K562 (cell line): Measurements from ENCODE around the gene MRPL54. TPM values are rescaled to one million over a fixed set of nuclear protein-coding genes. Genes with fewer than 3 reads are reported as not detected.

ENCODE experiments used
- ATAC-seq: fragments of 200-7000 bp; cut with Tn5 transposase; 3 replicates; pipeline ENCODE4 v1.9.1; 2020; ENCODE audit warnings: moderate library complexity
- BruUV-seq: library from RNA; stranded (reverse); fragments of 400-500 nt; replicated peaks from 2 replicates; lab custom pipeline; 2021; lab: Mats Ljungman, UMichigan
- CTCF ChIA-PET: fragments of 300-600 bp; formaldehyde crosslinking; extraction: SDS; loops from one replicate; lab custom pipeline; 2021; ENCODE audit warnings: low intra/inter-chr PET ratio; lab: Yijun Ruan, JAX
- POLR2A ChIA-PET: fragments of 300-600, 350-650 bp; sonication (Branson Sonifier 250); formaldehyde crosslinking; extraction: SDS; loops from one replicate; lab custom pipeline; 2021; ENCODE audit warnings: antibody characterized with exemption, inconsistent platforms; lab: Yijun Ruan, JAX
- DNase-seq, 4 experiments: peaks; one replicate each; pipeline versions ENCODE4 v3.0.0 to v3.0.0-alpha.2; 2011 to 2018; ENCODE audit warnings: low spot score in 3 of 4, mixed read lengths in 3 of 4; ENCODE audit errors: extremely low read depth in 1 of 4
- FAIRE-seq: peaks from 2 replicates; lab custom pipeline; 2011; peaks lifted over from hg19 to GRCh38; lab: Jason Lieb, UNC
- H2AFZ ChIP-seq: 2 replicates; pipeline ENCODE4 v1.6.0; 2011; ENCODE audit warnings: low read depth, low read length, control low read depth, inconsistent platforms
- H3K27ac ChIP-seq: fragments of 200-600 bp; 3 replicates; pipeline ENCODE4 v1.8.0; 2011; ENCODE audit warnings: low read depth, mild to moderate bottlenecking, control low read depth, inconsistent platforms, low read length, moderate library complexity, mixed read lengths; ENCODE audit errors: extremely low read depth
- H3K27me3 ChIP-seq, 2 experiments: fragments of 300-600 bp in 1 of 2; 2 replicates in 1 of 2; 3 replicates in 1 of 2; pipeline versions ENCODE4 v1.6.0 to v1.8.0; 2011; ENCODE audit warnings: inconsistent platforms in 2 of 2, low read length in 2 of 2, mild to moderate bottlenecking in 1 of 2, mixed read lengths in 1 of 2, moderate library complexity in 1 of 2; ENCODE audit not compliant: control insufficient read depth in 2 of 2, insufficient read depth in 2 of 2
- H3K36me3 ChIP-seq: fragments of 300-600 bp; 3 replicates; pipeline ENCODE4 v1.8.0; 2011; ENCODE audit warnings: mild to moderate bottlenecking, low read length, inconsistent platforms; ENCODE audit not compliant: control insufficient read depth, insufficient read depth
- H3K4me1 ChIP-seq, 2 experiments: fragments of 200-600 bp in 1 of 2; replicated peaks in 1 of 2; 2 replicates in 1 of 2; 3 replicates in 1 of 2; pipeline versions ENCODE4 v1.5.1 to v1.8.0; 2011; ENCODE audit warnings: inconsistent platforms in 2 of 2, low read length in 2 of 2, mild to moderate bottlenecking in 1 of 2, mixed read lengths in 1 of 2, moderate library complexity in 1 of 2; ENCODE audit not compliant: control insufficient read depth in 2 of 2, insufficient read depth in 2 of 2
- H3K4me2 ChIP-seq: 2 replicates; pipeline ENCODE4 v1.6.1; 2011; ENCODE audit warnings: low read length, control low read depth, inconsistent platforms, mixed read lengths; ENCODE audit not compliant: insufficient read depth
- H3K4me3 ChIP-seq: fragments of 200-600 bp; sonication (generic), shearing (Covaris generic); 2 replicates; pipeline ENCODE4 v1.5.1; 2016; ENCODE audit warnings: control low read depth, inconsistent platforms
- H3K79me2 ChIP-seq: fragments of 200-600 bp; 3 replicates; pipeline ENCODE4 v1.8.0; 2011; ENCODE audit warnings: low read length, inconsistent platforms; ENCODE audit not compliant: control insufficient read depth, insufficient read depth
- H3K9ac ChIP-seq, 2 experiments: 2 replicates each; pipeline versions ENCODE4 v1.6.0 to v1.6.1; 2011; ENCODE audit warnings: low read depth in 2 of 2, low read length in 2 of 2, control low read depth in 1 of 2, inconsistent platforms in 1 of 2, mild to moderate bottlenecking in 1 of 2, mixed read lengths in 1 of 2; ENCODE audit not compliant: insufficient read depth in 1 of 2
- H3K9me1 ChIP-seq: one replicate; pipeline ENCODE4 v1.6.0; 2011; ENCODE audit warnings: inconsistent platforms, mild to moderate bottlenecking, low read length, moderate library complexity; ENCODE audit not compliant: control insufficient read depth, insufficient read depth
- H3K9me3 ChIP-seq: replicated peaks from 2 replicates; pipeline ENCODE4 v1.5.1; 2011; ENCODE audit warnings: low read depth, low read length, inconsistent platforms; ENCODE audit not compliant: control insufficient read depth, insufficient read depth
- H4K20me1 ChIP-seq: replicated peaks from 2 replicates; pipeline ENCODE4 v1.6.1; 2011; ENCODE audit warnings: low read length, inconsistent platforms, mixed read lengths; ENCODE audit not compliant: control insufficient read depth, insufficient read depth
- CC2D1A ChIP-seq: fragments of 450-650 bp; IDR thresholded peaks from 2 replicates; pipeline ENCODE4 v1.6.1; 2017; ENCODE audit warnings: mild to moderate bottlenecking
- CXXC5 ChIP-seq: fragments of 250-450 bp; sonication (Bioruptor Pico); IDR thresholded peaks from 2 replicates; pipeline ENCODE4 v1.8.0; 2022; ENCODE audit warnings: inconsistent platforms, mild to moderate bottlenecking, moderate library complexity
- ETS1 ChIP-seq: conservative IDR thresholded peaks from 2 replicates; pipeline ENCODE4 v1.6.1; 2011; ENCODE audit warnings: low read depth, mild to moderate bottlenecking, low read length; ENCODE audit not compliant: control insufficient read depth
- FOXO4 ChIP-seq: fragments of 450-650 bp; formaldehyde crosslinking; IDR thresholded peaks from 2 replicates; pipeline ENCODE4 v1.4.0; 2020; ENCODE audit warnings: mild to moderate bottlenecking, moderate library complexity
- HNRNPK ChIP-seq: fragments of 200-400 bp; formaldehyde crosslinking; IDR thresholded peaks from one replicate; pipeline ENCODE4 v1.6.1; 2018; ENCODE audit warnings: mild to moderate bottlenecking, low read depth, low read length; ENCODE audit not compliant: poor library complexity, severe bottlenecking
- NFIC ChIP-seq: fragments of 450-650 bp; IDR thresholded peaks from 2 replicates; pipeline ENCODE4 v1.6.1; 2017; ENCODE audit warnings: mild to moderate bottlenecking, inconsistent platforms
- POLR2G ChIP-seq: fragments of 200-400 bp; formaldehyde crosslinking; IDR thresholded peaks from 2 replicates; pipeline ENCODE4 v1.6.1; 2017; ENCODE audit warnings: low read depth, mild to moderate bottlenecking, antibody characterized with exemption, low read length, moderate library complexity
- RAD51 ChIP-seq: fragments of 450-650 bp; IDR thresholded peaks from 2 replicates; pipeline ENCODE4 v1.7.1; 2016; ENCODE audit warnings: low read depth, mild to moderate bottlenecking, borderline replicate concordance
- SRSF1 ChIP-seq: fragments of 200-400 bp; formaldehyde crosslinking; IDR thresholded peaks from 2 replicates; pipeline ENCODE4 v1.6.1; 2017; ENCODE audit warnings: mild to moderate bottlenecking, low read depth, low read length, moderate library complexity
- STAT5A ChIP-seq: IDR thresholded peaks from 2 replicates; pipeline ENCODE4 v1.6.1; 2012; ENCODE audit warnings: low read length, inconsistent platforms, borderline replicate concordance
- ZBTB33 ChIP-seq: sonication (generic); formaldehyde crosslinking; IDR thresholded peaks from 2 replicates; pipeline ENCODE4 v1.8.1; 2023; ENCODE audit warnings: mild to moderate bottlenecking, missing genetic modification reagents
- ZNF408 ChIP-seq: fragments of 250-450 bp; sonication (Bioruptor Pico); IDR thresholded peaks from 2 replicates; pipeline ENCODE4 v1.4.0; 2020; ENCODE audit warnings: low read depth, mild to moderate bottlenecking, moderate library complexity
- WGBS: fragments of 100-300 bp; shearing (Covaris generic); methylation state at CpG from one replicate; pipeline ENCODE4 v1.1.6; 2016; ENCODE audit warnings: low coverage, mixed read lengths; ENCODE audit not compliant: insufficient coverage; ENCODE audit errors: missing lambda C conversion rate; 5-methylcytosine and 5-hydroxymethylcytosine counted together
- in situ Hi-C: fragments of 300-500 bp; cut with MboI; formaldehyde crosslinking; loops from 4 replicates; pipeline ENCODE4 v1.15.0; 2018; ENCODE audit warnings: inconsistent platforms, mixed read lengths
- intact Hi-C: fragments of 100-400 bp; cut with micrococcal nuclease; formaldehyde crosslinking; loops from 2 replicates; pipeline ENCODE4 v1.14.2; 2022
- polyA plus RNA-seq, 8 experiments: library from polyadenylated mRNA; depleted of rRNA in 4 of 8; stranded (reverse) in 5 of 8; unstranded in 3 of 8; fragments of >200 nt; fragmentation: Nextera tagmentation in 2 of 8; fragmentation: Illumina TruSeq in 1 of 8; extraction: Ambion mirVana in 2 of 8; extraction: Trizol in 1 of 8; gene quantifications; 2 replicates each; pipeline versions ENCODE4 v1.2.1 to v1.2.3, GENCODE V29; 2011 to 2014; ENCODE audit warnings: inconsistent platforms in 1 of 8, missing spikeins in 1 of 8
- total RNA-seq, 7 experiments: library from RNA; depleted of rRNA in 6 of 7; stranded (reverse); fragments of >200 nt in 6 of 7; fragmentation: Illumina TruSeq in 2 of 7; extraction: Trizol in 2 of 7; gene quantifications; 2 replicates each; pipeline versions ENCODE4 v1.2.1 to v1.2.3, GENCODE V29; 2011 to 2021; ENCODE audit warnings: low replicate concordance in 1 of 7

The MRPL54 gene
- total and polyA plus RNA-seq, 9 of the 15 experiments (the other 6 are each of a cell fraction or from before 2014, with no cell fraction given), result 3.5 to 120 (median 56.9) TPM

GRCh38 chr19:3752492-3752891, 10.0 kb upstream of the MRPL54 start:
- Histone ChIP-seq H3K4me2 (no peak overlapping the region), H4K20me1 (no peaks in the 10 kb centered on the region), H3K36me3 (peaks cover 16% of the 10 kb centered on the region; the same call in 1 of the 3 replicates), H3K4me1 (peaks cover 0 to 15% of the 10 kb centered on the region in 2 experiments; a peak in 2 of 5 replicates), H3K4me3 (no peak overlapping the region), H3K27ac (no peak overlapping the region)
- ChIA-PET CTCF (no interaction called here), POLR2A (interaction anchor here (0.9 to 1.4 kb wide), 2 partner anchors 10 kb away, joined by 3 to 7 read pairs; partner anchors contain the start of gene MRPL54)
- in situ Hi-C loops, result no loop called here
- BruUV-seq, result no TSS peak
- WGBS, result 92% methylated on average over 15 of the region's 25 CpGs
- TF ChIP-seq FOXO4 (CRISPR knock-in tag) (no peak), ETS1 (no peak), ZNF408 (CRISPR knock-in tag) (no peak), NFIC (peak; percentile 63), CC2D1A (no peak), HNRNPK (no peak), STAT5A (no peak), RAD51 (no peak), CXXC5 (no peak), POLR2G (no peak), SRSF1 (no peak), ZBTB33 (CRISPR knock-in tag) (peak; percentile 20; the same call in 1 of the 2 replicates)
- TF ChIP-seq, all 486 proteins: peak for 2
- Histone ChIP-seq H3K79me2 (no peaks in the 10 kb centered on the region), H2AFZ (no peak overlapping the region), H3K27me3 (no peaks in the 10 kb centered on the region), H3K9ac (no peak overlapping the region), H3K9me1 (no peaks in the 10 kb centered on the region), H3K9me3 (no peaks in the 10 kb centered on the region)
- DNase-seq (no peak), FAIRE-seq (no peak), ATAC-seq (no peak)
- intact Hi-C loops, result no loop called here
